ENCODE results near the gene APBB2. TPM values are rescaled to one million over a fixed set of nuclear protein-coding genes. Genes with fewer than 3 reads are reported as not detected.

The APBB2 gene
- total and polyA plus RNA-seq, 2 donors (not counting 1 experiment from before 2014, with no cell fraction given), result 4.4 to 15.8 TPM

GRCh38 chr4:41015016-41015675, 199.2 kb downstream of the APBB2 start:
- ChIA-PET CTCF (no interaction called here), POLR2A (no interaction called here)
- 100% methylated on average over 2 of the region's 6 CpGs for WGBS (ENCODE audit: insufficient coverage)
- H3K9ac ChIP-seq (ENCODE audit: low read length), result no peak overlapping the region
- H3K79me2 ChIP-seq (ENCODE audit: control insufficient read depth, insufficient read depth, low read length), result no peaks in the 10 kb centered on the region
- H3K36me3 ChIP-seq (replicated peaks in 1 of 2; ENCODE audit: control extremely low read depth in 1 of 2, control insufficient read depth in 1 of 2, extremely low read depth in 1 of 2, insufficient read depth in 2 of 2, low read length in 1 of 2), result no peaks in the 10 kb centered on the region
- intact Hi-C loops (cut with micrococcal nuclease), result no loop called here
- H3K4me3 ChIP-seq (ENCODE audit: control extremely low read depth in 1 of 5, extremely low read depth in 1 of 5, insufficient read depth in 1 of 5, low read depth in 2 of 5, low read length in 4 of 5), result no peak overlapping the region
- no peaks in the 10 kb centered on the region for H3K4me1 Mint-ChIP-seq
- H3K27me3 ChIP-seq (replicated peaks in 1 of 4; ENCODE audit: control extremely low read depth in 1 of 4, control insufficient read depth in 3 of 4, insufficient read depth in 4 of 4, low read length in 3 of 4), result peaks cover 0 to 3% (median 0%) of the 10 kb centered on the region in 4 experiments
- H3K4me3 Mint-ChIP-seq, result no peak overlapping the region
- H4K20me1 ChIP-seq (ENCODE audit: control insufficient read depth, insufficient read depth, low read length, poor library complexity, severe bottlenecking), result no peaks in the 10 kb centered on the region
- no peak overlapping the region for H3K27ac Mint-ChIP-seq
- H3K9me3 ChIP-seq (ENCODE audit: control extremely low read depth in 1 of 3, control insufficient read depth in 2 of 3, insufficient read depth in 1 of 3, low read length in 2 of 3), result peaks cover 0 to 2% (median 0%) of the 10 kb centered on the region in 3 donors
- H3K27me3 Mint-ChIP-seq, result no peaks in the 10 kb centered on the region
- no peak overlapping the region for H3K27ac ChIP-seq (ENCODE audit: low read length in 2 of 2)
- no peak for ATAC-seq (ENCODE audit: low read depth)
- H2AFZ ChIP-seq (ENCODE audit: insufficient read depth, low read depth, low read length, poor library complexity, severe bottlenecking), result no peak overlapping the region
- no peak for TF ChIP-seq EZH2 (IDR thresholded peaks at IDR 0.05; ENCODE audit: borderline replicate concordance, insufficient read depth, low read depth, low read length, poor library complexity, severe bottlenecking)
- TF ChIP-seq CTCF (IDR thresholded peaks at IDR 0.05), result no peak
- no peaks in the 10 kb centered on the region for H3K9me3 Mint-ChIP-seq (ENCODE audit: insufficient read depth)
- no peak overlapping the region for H3K4me2 ChIP-seq (replicated peaks; ENCODE audit: low read depth, low read length, poor library complexity, severe bottlenecking)
- H3K4me1 ChIP-seq (ENCODE audit: control insufficient read depth in 2 of 2, insufficient read depth in 2 of 2, low read length in 2 of 2), result no peaks in the 10 kb centered on the region
- DNase-seq, result no peak

DNA sequence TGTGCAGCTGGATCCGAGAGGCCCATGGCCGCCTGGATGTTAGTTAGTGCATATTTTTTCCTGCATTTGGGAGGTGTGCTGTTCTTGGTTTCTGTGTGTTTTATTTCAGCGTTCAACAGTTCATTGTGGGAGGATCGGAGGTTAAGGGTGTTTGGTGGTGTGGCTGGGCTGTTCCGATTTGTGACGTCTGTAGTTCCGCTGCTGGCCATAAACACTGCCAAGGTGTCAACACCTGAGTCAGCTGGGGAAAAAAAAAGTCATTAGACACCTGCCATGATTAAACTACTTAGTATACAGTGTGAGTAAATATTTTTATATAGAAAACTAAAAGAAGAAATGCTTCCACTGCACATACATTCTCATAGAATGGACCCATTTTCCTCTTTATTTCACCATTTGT, 200.2 kb downstream of the APBB2 start:
- ChIA-PET POLR2A (no interaction called here), CTCF (no interaction called here)
- peaks cover 0 to 3% (median 0%) of the 10 kb centered on the region in 4 experiments for H3K27me3 ChIP-seq (replicated peaks in 1 of 4; ENCODE audit: control extremely low read depth in 1 of 4, control insufficient read depth in 3 of 4, insufficient read depth in 4 of 4, low read length in 3 of 4)
- no peak for TF ChIP-seq CTCF (IDR thresholded peaks at IDR 0.05)
- TF ChIP-seq EZH2 (IDR thresholded peaks at IDR 0.05; ENCODE audit: borderline replicate concordance, insufficient read depth, low read depth, low read length, poor library complexity, severe bottlenecking), result no peak
- no peak overlapping the region for H2AFZ ChIP-seq (ENCODE audit: insufficient read depth, low read depth, low read length, poor library complexity, severe bottlenecking)
- H3K36me3 ChIP-seq (replicated peaks in 1 of 2; ENCODE audit: control extremely low read depth in 1 of 2, control insufficient read depth in 1 of 2, extremely low read depth in 1 of 2, insufficient read depth in 2 of 2, low read length in 1 of 2), result no peaks in the 10 kb centered on the region
- Mint-ChIP-seq H3K4me3 (no peak overlapping the region), H3K4me1 (no peaks in the 10 kb centered on the region), H3K27ac (no peak overlapping the region), H3K9me3 (ENCODE audit: insufficient read depth) (no peaks in the 10 kb centered on the region), H3K27me3 (no peaks in the 10 kb centered on the region)
- intact Hi-C loops (cut with micrococcal nuclease), result no loop called here
- H3K9me3 ChIP-seq (ENCODE audit: control extremely low read depth in 1 of 3, control insufficient read depth in 2 of 3, insufficient read depth in 1 of 3, low read length in 2 of 3), result peaks cover 0 to 2% (median 0%) of the 10 kb centered on the region in 3 donors
- H3K4me1 ChIP-seq (ENCODE audit: control insufficient read depth in 2 of 2, insufficient read depth in 2 of 2, low read length in 2 of 2), result no peaks in the 10 kb centered on the region
- H4K20me1 ChIP-seq (ENCODE audit: control insufficient read depth, insufficient read depth, low read length, poor library complexity, severe bottlenecking), result no peaks in the 10 kb centered on the region
- WGBS (ENCODE audit: insufficient coverage), result 96% methylated on average over 3 of the region's 7 CpGs
- no peak for DNase-seq
- no peak overlapping the region for H3K4me2 ChIP-seq (replicated peaks; ENCODE audit: low read depth, low read length, poor library complexity, severe bottlenecking)
- no peak for ATAC-seq (ENCODE audit: low read depth)
- H3K4me3 ChIP-seq (ENCODE audit: control extremely low read depth in 1 of 5, extremely low read depth in 1 of 5, insufficient read depth in 1 of 5, low read depth in 2 of 5, low read length in 4 of 5), result no peak overlapping the region
- no peak overlapping the region for H3K9ac ChIP-seq (ENCODE audit: low read length)
- no peaks in the 10 kb centered on the region for H3K79me2 ChIP-seq (ENCODE audit: control insufficient read depth, insufficient read depth, low read length)
- no peak overlapping the region for H3K27ac ChIP-seq (ENCODE audit: low read length in 2 of 2)
